IgD-negative memory B cell (primary cell): ENCODE results near the gene RNF144B. TPM values are rescaled to one million over a fixed set of nuclear protein-coding genes. Genes with fewer than 3 reads are reported as not detected.
A peak's percentile ranks its signal among the peaks of the same experiment; 100 is the strongest.

ENCODE experiments used
- H3K27ac Mint-ChIP-seq, 3 donors: one replicate each; pipeline ENCODE4 v1.8.0; 2020 to 2022; ENCODE audit warnings: mild to moderate bottlenecking in 3 of 3, mixed read lengths in 3 of 3, moderate library complexity in 1 of 3
- H3K27me3 Mint-ChIP-seq: one replicate; pipeline ENCODE4 v1.8.0; 2021; ENCODE audit warnings: mixed read lengths
- H3K36me3 Mint-ChIP-seq: one replicate; pipeline ENCODE4 v1.8.0; 2020; ENCODE audit warnings: mild to moderate bottlenecking, mixed read lengths
- H3K4me1 Mint-ChIP-seq, 3 donors: one replicate each; pipeline ENCODE4 v1.8.0; 2020 to 2022; ENCODE audit warnings: mixed read lengths in 3 of 3, mild to moderate bottlenecking in 1 of 3
- H3K4me3 Mint-ChIP-seq, 4 donors: one replicate each; pipeline ENCODE4 v1.8.0; 2020 to 2022; ENCODE audit warnings: mild to moderate bottlenecking in 4 of 4, mixed read lengths in 4 of 4, moderate library complexity in 3 of 4
- H3K9me3 Mint-ChIP-seq, 3 donors: one replicate each; pipeline ENCODE4 v1.8.0; 2020 to 2021; ENCODE audit warnings: mixed read lengths in 3 of 3, mild to moderate bottlenecking in 1 of 3
- polyA plus RNA-seq: library from polyadenylated mRNA; unstranded; fragments of 300-500 nt; fragmentation: Illumina TruSeq; gene quantifications from one replicate; pipeline ENCODE4 v1.2.3, GENCODE V29; 2021

The RNF144B gene
- polyA plus RNA-seq, 1 donor from 2014 or later: 6.2 TPM

- no peaks in the 10 kb centered on the region for H3K9me3 Mint-ChIP-seq
These were observed 116.6 kb downstream of the RNF144B start for GRCh38 chr6:18503593-18504231.

GRCh38 chr6:18504232-18504596 is 117.1 kb downstream of the RNF144B start:
- H3K4me3 Mint-ChIP-seq: peak overlapping the region in 3 of 4 donors; percentile 81 to 91 (median 88)

More at GRCh38 chr6:18503593-18504231, 116.6 kb downstream of the RNF144B start:
- peak overlapping the region in 3 of 4 donors; percentile 81 to 91 (median 88) for H3K4me3 Mint-ChIP-seq
- no peaks in the 10 kb centered on the region for H3K36me3 Mint-ChIP-seq
- no peaks in the 10 kb centered on the region for H3K27me3 Mint-ChIP-seq
- H3K4me1 Mint-ChIP-seq: peaks cover 0 to 9% (median 8%) of the 10 kb centered on the region in 3 donors
- H3K27ac Mint-ChIP-seq: no peak overlapping the region

GRCh38 chr6:18506382-18507017 is 119.3 kb downstream of the RNF144B start:
- Mint-ChIP-seq H3K4me3 (peak overlapping the region in 1 of 4 donors; percentile 55), H3K36me3 (no peaks in the 10 kb centered on the region), H3K27me3 (peaks cover 3% of the 10 kb centered on the region), H3K27ac (no peak overlapping the region), H3K4me1 (peaks cover 3 to 8% (median 7%) of the 10 kb centered on the region in 3 donors), H3K9me3 (no peaks in the 10 kb centered on the region)

More at GRCh38 chr6:18504232-18504596, 117.1 kb downstream of the RNF144B start:
- Mint-ChIP-seq H3K9me3 (no peaks in the 10 kb centered on the region), H3K27me3 (no peaks in the 10 kb centered on the region), H3K27ac (no peak overlapping the region), H3K4me1 (peaks cover 0 to 9% (median 8%) of the 10 kb centered on the region in 3 donors), H3K36me3 (no peaks in the 10 kb centered on the region)

DNA sequence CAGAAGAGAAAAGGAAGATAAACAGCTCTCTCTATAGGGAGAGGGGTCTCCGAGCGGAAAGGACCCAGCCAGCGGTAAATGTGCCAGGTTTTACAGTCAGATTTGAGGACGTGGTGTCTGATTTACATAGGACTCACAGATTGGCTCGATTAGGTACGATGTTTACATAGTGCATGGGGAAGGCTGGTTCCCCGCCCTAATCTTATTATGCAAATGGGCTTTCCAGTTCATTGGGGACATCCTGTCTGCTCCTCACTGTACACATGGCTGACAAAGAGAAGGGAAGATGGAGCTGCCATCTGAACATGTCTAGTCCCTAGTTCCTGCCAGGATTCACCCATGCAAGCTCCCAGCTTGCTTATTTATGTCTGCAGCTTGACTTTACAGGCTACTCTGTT is 119.9 kb downstream of the RNF144B start:
- Mint-ChIP-seq H3K27me3 (peaks cover 3% of the 10 kb centered on the region), H3K4me3 (no peak overlapping the region), H3K9me3 (no peaks in the 10 kb centered on the region), H3K27ac (no peak overlapping the region), H3K36me3 (no peaks in the 10 kb centered on the region), H3K4me1 (peaks cover 5 to 7% (median 5%) of the 10 kb centered on the region in 3 donors)

DNA sequence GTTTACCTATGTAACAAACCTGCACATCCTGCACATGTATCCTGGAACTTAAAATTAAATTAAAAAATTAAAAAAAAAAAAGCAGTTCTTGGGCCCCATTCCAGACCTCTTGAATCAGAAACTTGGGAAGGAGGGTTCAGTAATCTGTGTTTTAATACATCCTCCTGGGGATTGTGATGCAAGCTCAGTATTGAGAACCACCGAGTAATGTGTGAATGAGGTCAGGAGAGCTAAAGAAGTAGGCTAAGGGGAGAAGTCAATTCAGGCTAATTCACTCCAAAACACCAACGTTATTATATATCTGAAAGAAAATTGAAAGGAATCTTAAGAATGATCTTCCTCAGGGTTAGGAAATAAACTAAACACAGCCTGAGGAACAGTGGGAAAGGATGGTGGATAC is 120.4 kb downstream of the RNF144B start:
- H3K36me3 Mint-ChIP-seq: no peaks in the 10 kb centered on the region

GRCh38 chr6:18509871-18510643 is 122.9 kb downstream of the RNF144B start:
- H3K9me3 Mint-ChIP-seq: no peaks in the 10 kb centered on the region
- no peak overlapping the region for H3K27ac Mint-ChIP-seq
- H3K4me1 Mint-ChIP-seq: peaks cover 2 to 8% (median 2%) of the 10 kb centered on the region in 3 donors
- H3K27me3 Mint-ChIP-seq: peaks cover 7% of the 10 kb centered on the region
- no peak overlapping the region for H3K4me3 Mint-ChIP-seq
- peaks cover 2% of the 10 kb centered on the region for H3K36me3 Mint-ChIP-seq

More for the DNA sequence above, 120.4 kb downstream of the RNF144B start:
- no peak overlapping the region for H3K27ac Mint-ChIP-seq
- H3K27me3 Mint-ChIP-seq: peaks cover 3% of the 10 kb centered on the region
- no peak overlapping the region for H3K4me3 Mint-ChIP-seq
- no peaks in the 10 kb centered on the region for H3K9me3 Mint-ChIP-seq
- peaks cover 5 to 8% (median 8%) of the 10 kb centered on the region in 3 donors for H3K4me1 Mint-ChIP-seq

- Mint-ChIP-seq H3K4me3 (no peak overlapping the region), H3K27ac (no peak overlapping the region), H3K9me3 (no peaks in the 10 kb centered on the region), H3K36me3 (peaks cover 2% of the 10 kb centered on the region), H3K27me3 (peaks cover 7% of the 10 kb centered on the region), H3K4me1 (peaks cover 2 to 8% (median 2%) of the 10 kb centered on the region in 3 donors)
These were observed 123.5 kb downstream of the RNF144B start for GRCh38 chr6:18510644-18511033.

DNA sequence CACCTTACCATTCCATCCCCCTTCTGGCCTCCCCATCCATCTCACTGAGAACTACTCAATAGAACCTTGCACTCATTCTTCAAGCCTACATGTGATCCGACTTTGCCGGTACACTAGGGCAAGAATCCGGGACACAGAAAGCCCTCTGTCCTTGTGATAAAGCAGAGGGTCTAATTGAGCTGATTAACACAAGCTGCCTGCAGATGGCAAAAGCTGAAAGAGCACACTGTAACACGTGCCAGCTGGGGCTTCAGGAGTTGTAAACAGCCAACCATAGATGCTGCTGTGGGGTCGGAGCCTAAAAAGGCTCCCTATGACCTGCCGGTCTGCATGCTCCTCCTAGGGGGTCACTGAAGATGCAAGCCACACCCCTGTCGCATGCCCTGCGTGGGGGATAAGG is 124.1 kb downstream of the RNF144B start:
- peaks cover 2% of the 10 kb centered on the region for H3K36me3 Mint-ChIP-seq
- H3K27me3 Mint-ChIP-seq: peaks cover 7% of the 10 kb centered on the region
- H3K4me3 Mint-ChIP-seq: no peak overlapping the region
- H3K9me3 Mint-ChIP-seq: no peaks in the 10 kb centered on the region
- peaks cover 2 to 8% (median 2%) of the 10 kb centered on the region in 3 donors for H3K4me1 Mint-ChIP-seq
- H3K27ac Mint-ChIP-seq: no peak overlapping the region

DNA sequence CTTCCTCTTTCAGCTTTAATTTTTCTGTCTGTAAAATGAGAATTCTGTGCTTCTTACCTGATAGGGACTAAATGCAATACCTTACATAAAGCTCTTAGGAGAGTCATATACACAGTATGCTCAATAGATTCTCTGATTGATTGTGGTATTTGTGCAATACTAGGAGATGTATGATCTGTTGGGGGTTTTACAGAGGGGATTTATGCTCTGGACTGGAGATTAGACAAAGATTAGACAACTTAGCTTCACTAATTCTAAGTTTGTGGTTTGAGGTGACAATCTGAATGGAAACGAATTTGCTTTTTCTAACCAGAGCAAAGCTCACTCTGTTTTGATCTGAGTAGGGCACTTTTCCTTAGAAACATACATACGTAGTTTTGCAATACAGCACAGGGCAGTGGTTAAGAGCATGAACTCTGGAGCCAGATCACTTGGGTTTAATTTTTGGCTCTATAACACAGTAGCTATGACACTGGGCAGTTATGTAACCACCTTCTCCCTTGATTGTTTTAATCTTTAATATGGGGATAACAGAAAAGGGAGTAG is 126.2 kb downstream of the RNF144B start:
- peaks cover 0 to 8% (median 1%) of the 10 kb centered on the region in 3 donors for H3K4me1 Mint-ChIP-seq
- H3K9me3 Mint-ChIP-seq: no peaks in the 10 kb centered on the region
- peaks cover 12% of the 10 kb centered on the region for H3K27me3 Mint-ChIP-seq
- peaks cover 2% of the 10 kb centered on the region for H3K36me3 Mint-ChIP-seq
- no peak overlapping the region for H3K4me3 Mint-ChIP-seq
- no peak overlapping the region for H3K27ac Mint-ChIP-seq

DNA sequence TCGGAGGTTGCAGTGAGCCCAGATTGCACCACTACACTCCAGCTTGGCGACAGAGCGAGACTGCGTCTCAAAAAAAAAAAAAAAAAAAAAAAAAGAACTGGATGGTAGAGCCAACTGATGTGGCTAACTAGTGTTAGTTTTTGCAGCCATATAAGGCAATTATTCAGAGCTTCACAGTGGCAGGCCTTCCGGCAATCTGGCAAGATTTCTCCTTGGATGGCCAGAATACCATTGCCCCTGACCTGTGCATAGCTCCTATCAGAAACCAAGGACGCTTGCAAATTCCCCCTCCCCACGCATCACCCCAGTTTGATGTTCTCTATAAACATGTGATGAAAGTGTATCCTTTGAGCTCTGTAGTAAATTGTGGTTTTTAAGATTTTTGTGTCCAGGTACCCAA is 127.0 kb downstream of the RNF144B start:
- H3K27ac Mint-ChIP-seq: no peak overlapping the region
- H3K27me3 Mint-ChIP-seq: peaks cover 12% of the 10 kb centered on the region
- H3K9me3 Mint-ChIP-seq: no peaks in the 10 kb centered on the region
- H3K4me1 Mint-ChIP-seq: peaks cover 0 to 8% (median 1%) of the 10 kb centered on the region in 3 donors
- peaks cover 2% of the 10 kb centered on the region for H3K36me3 Mint-ChIP-seq
- no peak overlapping the region for H3K4me3 Mint-ChIP-seq

DNA sequence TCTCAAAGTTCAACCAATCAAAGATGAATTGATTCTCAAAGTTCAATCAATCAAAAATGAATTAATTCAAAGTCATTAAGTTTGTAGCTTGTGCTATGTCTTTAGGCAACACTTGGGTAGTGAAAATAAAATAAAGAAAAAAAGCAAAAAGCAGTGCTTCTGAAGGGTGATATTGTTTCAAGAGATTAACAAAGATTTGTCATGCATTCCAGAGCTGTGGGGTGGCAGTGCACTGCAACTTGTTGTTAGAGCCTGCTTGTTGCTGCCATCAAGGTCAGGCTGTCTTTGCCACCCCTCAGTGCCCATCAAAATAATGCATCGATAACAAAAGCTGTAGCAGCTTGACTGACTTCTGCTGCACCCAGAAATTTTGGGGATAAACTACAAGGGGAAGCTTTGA is 128.6 kb downstream of the RNF144B start:
- H3K4me1 Mint-ChIP-seq: peaks cover 0 to 5% (median 1%) of the 10 kb centered on the region in 3 donors
- peaks cover 2% of the 10 kb centered on the region for H3K36me3 Mint-ChIP-seq
- no peak overlapping the region for H3K27ac Mint-ChIP-seq
- H3K9me3 Mint-ChIP-seq: no peaks in the 10 kb centered on the region
- H3K4me3 Mint-ChIP-seq: no peak overlapping the region
- peaks cover 9% of the 10 kb centered on the region for H3K27me3 Mint-ChIP-seq

Other genes starting within 250 kb of the RNF144B start
- 5.4 TPM for gene TPMT, start 232.3 kb upstream of the RNF144B start, polyA plus RNA-seq
- gene KDM1B, start 231.9 kb upstream of the RNF144B start, polyA plus RNA-seq: 2.3 TPM
- 83.3 TPM for gene DEK, start 122.8 kb upstream of the RNF144B start, polyA plus RNA-seq